Measurements from ENCODE around the gene KIAA1671.

Gene KIAA1671

GRCh38 chr22:25078591-25078990 is 126.1 kb downstream of the KIAA1671 start:
- no peak for TF ChIP-seq POLR2AphosphoS5 (IDR thresholded peaks at IDR 0.05; ENCODE audit: low read depth, low read length)
- TF ChIP-seq SIN3A (IDR thresholded peaks at IDR 0.05; ENCODE audit: borderline replicate concordance, insufficient read depth, low read length) = no peak
- no peak for TF ChIP-seq FOXP2 (optimal IDR thresholded peaks at IDR 0.05; ENCODE audit: borderline replicate concordance, extremely low read depth, extremely low read length, insufficient read depth)
- TF ChIP-seq, protein P1, sequence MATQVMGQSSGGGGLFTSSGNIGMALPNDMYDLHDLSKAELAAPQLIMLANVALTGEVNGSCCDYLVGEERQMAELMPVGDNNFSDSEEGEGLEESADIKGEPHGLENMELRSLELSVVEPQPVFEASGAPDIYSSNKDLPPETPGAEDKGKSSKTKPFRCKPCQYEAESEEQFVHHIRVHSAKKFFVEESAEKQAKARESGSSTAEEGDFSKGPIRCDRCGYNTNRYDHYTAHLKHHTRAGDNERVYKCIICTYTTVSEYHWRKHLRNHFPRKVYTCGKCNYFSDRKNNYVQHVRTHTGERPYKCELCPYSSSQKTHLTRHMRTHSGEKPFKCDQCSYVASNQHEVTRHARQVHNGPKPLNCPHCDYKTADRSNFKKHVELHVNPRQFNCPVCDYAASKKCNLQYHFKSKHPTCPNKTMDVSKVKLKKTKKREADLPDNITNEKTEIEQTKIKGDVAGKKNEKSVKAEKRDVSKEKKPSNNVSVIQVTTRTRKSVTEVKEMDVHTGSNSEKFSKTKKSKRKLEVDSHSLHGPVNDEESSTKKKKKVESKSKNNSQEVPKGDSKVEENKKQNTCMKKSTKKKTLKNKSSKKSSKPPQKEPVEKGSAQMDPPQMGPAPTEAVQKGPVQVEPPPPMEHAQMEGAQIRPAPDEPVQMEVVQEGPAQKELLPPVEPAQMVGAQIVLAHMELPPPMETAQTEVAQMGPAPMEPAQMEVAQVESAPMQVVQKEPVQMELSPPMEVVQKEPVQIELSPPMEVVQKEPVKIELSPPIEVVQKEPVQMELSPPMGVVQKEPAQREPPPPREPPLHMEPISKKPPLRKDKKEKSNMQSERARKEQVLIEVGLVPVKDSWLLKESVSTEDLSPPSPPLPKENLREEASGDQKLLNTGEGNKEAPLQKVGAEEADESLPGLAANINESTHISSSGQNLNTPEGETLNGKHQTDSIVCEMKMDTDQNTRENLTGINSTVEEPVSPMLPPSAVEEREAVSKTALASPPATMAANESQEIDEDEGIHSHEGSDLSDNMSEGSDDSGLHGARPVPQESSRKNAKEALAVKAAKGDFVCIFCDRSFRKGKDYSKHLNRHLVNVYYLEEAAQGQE (IDR thresholded peaks at IDR 0.05; ENCODE audit: insufficient read depth in 1 of 2, low read depth in 2 of 2, low read length in 2 of 2) = no peak
- no peak for TF ChIP-seq TAF1 (IDR thresholded peaks at IDR 0.05; ENCODE audit: borderline replicate concordance, insufficient read depth, low read length)

DNA sequence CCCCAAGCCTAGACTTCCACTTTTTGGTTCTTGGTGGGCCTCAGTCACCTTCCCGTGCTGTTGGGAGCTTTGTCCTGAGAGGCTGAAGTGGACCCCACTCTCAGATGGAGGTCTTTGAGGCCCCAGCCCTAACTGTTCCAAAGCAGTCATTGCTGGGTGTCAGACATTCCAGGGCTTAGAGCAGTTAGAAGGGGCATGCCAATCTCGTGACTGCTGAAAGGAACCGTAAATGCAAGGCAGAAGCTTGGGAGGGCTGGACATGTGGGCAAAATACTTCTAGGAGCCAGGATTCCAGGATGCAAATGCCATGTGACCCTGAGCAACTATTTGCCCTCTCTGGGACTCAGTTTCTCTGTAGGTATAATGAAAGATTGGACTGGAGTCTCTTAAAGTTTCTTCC is 128.3 kb downstream of the KIAA1671 start:
- TF ChIP-seq POLR2AphosphoS5 (IDR thresholded peaks at IDR 0.05; ENCODE audit: low read depth, low read length) = no peak
- no peak for TF ChIP-seq SIN3A (IDR thresholded peaks at IDR 0.05; ENCODE audit: borderline replicate concordance, insufficient read depth, low read length)
- TF ChIP-seq, protein P1 (IDR thresholded peaks at IDR 0.05; ENCODE audit: insufficient read depth in 1 of 2, low read depth in 2 of 2, low read length in 2 of 2) = no peak
- TF ChIP-seq TAF1 (IDR thresholded peaks at IDR 0.05; ENCODE audit: borderline replicate concordance, insufficient read depth, low read length) = no peak
- TF ChIP-seq FOXP2 (optimal IDR thresholded peaks at IDR 0.05; ENCODE audit: borderline replicate concordance, extremely low read depth, extremely low read length, insufficient read depth) = no peak

DNA sequence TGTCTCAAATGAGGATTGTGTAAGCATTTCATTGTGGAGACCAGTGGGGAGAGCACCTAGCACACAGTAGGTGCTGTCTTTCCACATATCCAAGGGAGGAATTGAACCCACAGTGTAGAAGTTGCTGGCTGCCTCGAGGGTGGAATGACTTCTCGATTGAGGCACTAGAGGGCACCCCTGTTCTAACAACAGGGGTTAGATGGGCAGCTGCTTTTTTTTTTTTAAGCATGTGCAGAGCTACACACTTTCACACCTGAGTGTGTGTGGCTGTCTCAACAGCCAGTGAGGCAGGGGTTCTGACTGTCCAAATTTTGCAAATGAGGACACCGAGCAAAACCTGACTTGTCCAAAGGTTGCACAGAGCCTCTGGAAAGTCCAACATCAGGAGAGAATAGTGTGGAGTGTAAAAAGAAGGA is 128.9 kb downstream of the KIAA1671 start:
- no peak for TF ChIP-seq TAF1 (IDR thresholded peaks at IDR 0.05; ENCODE audit: borderline replicate concordance, insufficient read depth, low read length)

GRCh38 chr22:25082096-25082495 is 129.6 kb downstream of the KIAA1671 start:
- TF ChIP-seq, protein P1 (IDR thresholded peaks at IDR 0.05; ENCODE audit: insufficient read depth in 1 of 2, low read depth in 2 of 2, low read length in 2 of 2) = no peak
- TF ChIP-seq POLR2AphosphoS5 (IDR thresholded peaks at IDR 0.05; ENCODE audit: low read depth, low read length) = no peak
- TF ChIP-seq SIN3A (IDR thresholded peaks at IDR 0.05; ENCODE audit: borderline replicate concordance, insufficient read depth, low read length) = no peak
- no peak for TF ChIP-seq TAF1 (IDR thresholded peaks at IDR 0.05; ENCODE audit: borderline replicate concordance, insufficient read depth, low read length)
- TF ChIP-seq FOXP2 (optimal IDR thresholded peaks at IDR 0.05; ENCODE audit: borderline replicate concordance, extremely low read depth, extremely low read length, insufficient read depth) = no peak

DNA sequence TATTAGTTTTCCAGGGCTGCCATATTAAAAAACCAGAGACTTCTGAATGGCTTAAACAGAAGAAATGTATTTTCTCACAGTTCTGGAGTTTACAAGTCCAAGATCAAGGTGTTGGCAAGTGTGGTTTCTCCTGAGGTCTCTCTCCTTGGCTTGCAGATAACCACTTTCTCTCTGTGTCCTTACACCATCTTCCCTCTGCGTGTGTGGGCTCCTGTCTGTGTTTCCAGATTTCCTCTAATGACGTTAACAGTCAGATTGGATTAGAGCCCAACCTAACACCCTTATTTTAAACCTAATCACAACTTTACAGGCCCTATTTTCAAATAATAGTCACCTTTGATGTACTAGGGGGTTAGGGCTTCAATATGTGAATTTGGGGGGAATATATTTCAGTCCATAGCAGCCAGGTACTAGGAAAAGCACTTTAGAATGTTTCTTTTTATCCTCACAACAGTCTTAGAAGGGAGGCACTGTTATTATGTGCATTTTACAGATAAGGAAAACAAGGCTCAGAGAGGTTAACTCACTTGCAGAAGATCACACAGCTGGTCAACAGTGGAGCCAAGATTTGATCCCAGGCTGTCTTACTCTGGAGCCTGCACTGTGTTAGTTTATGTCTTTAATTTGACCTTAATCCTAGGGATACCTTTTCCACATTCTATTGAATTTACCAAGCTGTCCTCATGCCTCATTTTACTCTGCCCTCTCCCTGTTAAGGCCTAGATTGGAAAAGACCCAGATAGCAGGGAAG is 130.7 kb downstream of the KIAA1671 start:
- no peak for TF ChIP-seq TAF1 (IDR thresholded peaks at IDR 0.05; ENCODE audit: borderline replicate concordance, insufficient read depth, low read length)
- TF ChIP-seq, protein P1 (IDR thresholded peaks at IDR 0.05; ENCODE audit: insufficient read depth in 1 of 2, low read depth in 2 of 2, low read length in 2 of 2) = no peak
- TF ChIP-seq SIN3A (IDR thresholded peaks at IDR 0.05; ENCODE audit: borderline replicate concordance, insufficient read depth, low read length) = no peak
- TF ChIP-seq POLR2AphosphoS5 (IDR thresholded peaks at IDR 0.05; ENCODE audit: low read depth, low read length) = no peak
- no peak for TF ChIP-seq FOXP2 (optimal IDR thresholded peaks at IDR 0.05; ENCODE audit: borderline replicate concordance, extremely low read depth, extremely low read length, insufficient read depth)

All from PFSK-1 (cell line).